ENCODE measurements around the gene ERP27.

The ERP27 gene

DNA sequence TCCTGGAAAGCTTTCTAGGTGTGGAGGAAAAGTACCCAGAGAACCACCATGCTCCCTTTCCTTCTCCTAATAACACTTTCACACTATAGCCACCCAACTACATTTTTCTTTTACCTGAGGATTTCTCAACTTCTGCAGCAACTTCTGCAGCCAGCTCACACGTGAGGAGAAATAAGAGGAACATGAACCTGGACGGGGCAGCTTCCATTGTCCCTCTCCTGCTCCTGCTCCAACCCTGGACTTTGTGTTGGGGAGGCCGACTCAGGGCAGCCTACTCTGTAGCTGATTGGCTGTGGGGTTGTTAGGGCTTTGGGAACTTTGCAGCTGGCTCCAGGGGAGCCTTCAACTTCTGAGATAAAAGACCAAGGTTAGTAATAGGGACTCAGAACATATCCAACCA is at the start of gene ERP27:
Gene ERP27 (minus strand): TSS at position 237 of the 400 bp plus-strand sequence. CDS start 29 bp downstream, at position 208.
- DNase-seq: no peak

DNA sequence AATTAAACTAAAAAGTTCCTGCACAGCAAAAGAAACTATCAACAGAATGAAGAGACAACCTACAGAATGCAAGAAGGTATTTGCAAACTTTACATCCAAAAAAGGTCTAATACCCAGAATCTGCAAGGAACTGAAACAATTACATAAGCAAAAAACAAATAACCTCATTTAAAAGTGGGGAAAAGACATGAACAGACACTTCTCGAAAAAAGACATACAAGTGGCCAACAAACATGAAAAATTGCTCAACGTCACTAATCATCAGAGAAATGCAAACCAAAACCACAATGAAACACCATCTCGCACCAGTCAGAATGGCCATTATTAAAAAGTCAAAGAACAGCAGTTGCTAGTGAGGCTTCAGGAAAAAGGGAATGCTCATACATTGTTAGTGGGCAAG is 49.7 kb upstream of the ERP27 start:
- DNase-seq: no peak

DNA sequence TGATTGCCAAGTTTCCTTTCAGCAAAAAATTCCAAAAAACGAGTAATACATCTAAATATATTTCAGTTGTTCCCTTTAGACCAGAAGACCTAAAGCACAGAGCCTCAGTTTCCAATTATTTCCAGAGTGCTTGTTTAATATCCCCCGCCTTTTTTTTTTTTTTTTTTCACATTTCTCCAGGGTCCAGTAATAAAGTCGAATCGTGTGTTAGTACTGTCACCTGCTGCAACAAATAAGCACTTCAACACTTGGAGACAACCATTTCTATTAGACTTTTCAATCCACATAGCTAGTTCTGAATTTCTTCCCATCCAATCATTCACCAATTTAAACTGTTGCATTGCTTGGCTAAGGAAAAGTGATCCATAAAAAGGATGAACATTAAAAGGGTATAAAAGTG is 48.1 kb upstream of the ERP27 start:
- DNase-seq: no peak

DNA sequence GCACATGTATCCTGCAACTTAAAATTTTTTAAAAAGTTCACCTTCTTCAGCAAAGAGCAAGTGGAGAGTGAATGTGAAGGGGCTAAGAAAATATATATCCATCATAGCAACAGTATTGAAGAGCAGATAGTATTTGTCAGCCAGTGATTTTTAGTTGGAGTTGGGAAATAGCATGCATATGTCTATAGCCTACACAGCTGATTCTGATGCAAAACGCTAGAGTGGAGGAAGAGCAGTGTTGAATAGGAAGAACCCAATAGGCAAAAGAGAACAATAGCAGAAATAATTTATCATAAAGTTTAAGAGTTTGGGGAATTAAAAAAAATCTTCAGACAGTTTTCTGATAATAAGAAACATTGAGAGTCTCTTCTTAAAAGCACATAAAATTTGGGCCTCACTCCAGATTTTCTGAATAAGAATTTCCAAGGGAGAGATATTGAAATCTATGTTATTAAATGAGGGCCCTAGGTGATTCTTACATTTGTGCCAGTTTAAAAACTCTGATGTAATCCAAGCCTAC is 46.5 kb upstream of the ERP27 start:
- DNase-seq: no peak

DNA sequence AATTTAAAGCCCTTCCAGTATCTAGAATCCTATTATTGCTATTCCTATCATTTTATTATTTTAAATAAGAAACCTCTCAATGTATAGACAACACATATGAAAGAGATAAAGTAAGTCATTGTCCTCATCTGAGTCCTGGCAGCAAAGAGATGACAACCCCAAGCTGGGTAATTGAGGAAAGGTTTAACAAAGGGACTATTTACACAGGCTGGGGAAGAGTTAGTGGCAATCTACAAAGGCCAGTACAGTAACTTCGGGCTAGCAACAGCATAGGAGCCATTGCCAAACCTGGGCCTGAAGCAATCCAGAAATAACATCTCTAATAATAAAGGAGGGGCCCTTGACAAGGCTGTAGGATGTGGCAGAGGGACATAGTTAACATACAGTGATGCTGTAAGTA is 45.7 kb upstream of the ERP27 start:
- no peak for DNase-seq

DNA sequence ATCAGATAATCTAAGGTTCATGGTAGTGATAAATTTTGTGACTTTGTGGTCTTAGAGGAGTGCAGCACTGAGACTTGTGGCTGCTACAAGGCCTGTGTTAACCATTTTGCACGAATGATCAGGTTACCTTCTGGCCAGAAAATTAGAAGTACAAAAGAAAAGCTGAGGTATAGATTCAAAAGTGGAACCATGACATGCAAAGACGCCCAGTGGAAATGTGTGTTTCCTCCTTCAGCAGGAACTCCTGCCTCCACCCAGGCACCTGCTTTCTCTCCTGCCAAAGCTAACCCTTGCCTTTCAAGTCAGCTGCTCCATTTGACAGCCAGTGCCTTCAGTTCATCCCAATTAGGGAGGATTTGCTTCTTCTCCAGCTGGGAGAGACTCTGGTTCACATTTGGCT is 44.7 kb upstream of the ERP27 start:
- no peak for DNase-seq

DNA sequence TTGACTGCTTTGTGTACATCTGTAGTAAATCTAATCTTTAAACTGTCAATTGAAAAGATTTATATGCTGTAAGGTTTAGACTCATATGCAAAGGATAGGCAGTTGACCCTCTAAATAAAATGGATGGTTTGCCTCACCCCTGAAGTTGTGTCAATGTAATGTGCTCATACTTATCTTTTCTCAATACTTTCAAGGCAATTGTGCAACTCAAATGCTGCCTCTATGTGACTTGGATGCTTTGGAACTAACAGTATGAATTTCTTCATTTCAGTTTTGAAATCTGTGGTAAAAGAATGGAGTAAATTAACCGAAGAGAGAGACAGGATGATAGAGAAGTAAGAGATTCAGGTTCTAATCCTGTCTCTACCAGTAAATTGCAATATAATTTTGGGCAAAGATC is 44.2 kb upstream of the ERP27 start:
- DNase-seq: no peak

DNA sequence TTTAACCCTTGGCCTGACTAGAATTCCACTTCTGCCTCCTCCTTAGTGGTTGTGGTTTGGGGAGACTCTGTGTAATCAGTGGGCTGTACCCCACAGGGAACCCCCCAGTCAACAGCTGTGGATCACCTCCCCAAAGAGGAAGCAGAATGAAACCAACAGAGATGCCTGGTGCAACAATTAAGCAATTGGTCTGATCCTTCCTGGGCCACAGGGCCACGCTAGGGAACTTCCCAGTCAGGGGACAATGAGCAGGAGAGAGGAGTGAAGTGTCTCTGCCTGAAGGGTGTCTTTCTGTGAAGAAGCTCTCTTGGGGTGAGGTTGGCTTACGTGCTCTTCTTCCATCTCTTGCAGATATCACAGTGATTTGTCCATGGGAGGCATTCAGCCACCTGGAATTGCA is 42.7 kb upstream of the ERP27 start:
- DNase-seq: no peak

DNA sequence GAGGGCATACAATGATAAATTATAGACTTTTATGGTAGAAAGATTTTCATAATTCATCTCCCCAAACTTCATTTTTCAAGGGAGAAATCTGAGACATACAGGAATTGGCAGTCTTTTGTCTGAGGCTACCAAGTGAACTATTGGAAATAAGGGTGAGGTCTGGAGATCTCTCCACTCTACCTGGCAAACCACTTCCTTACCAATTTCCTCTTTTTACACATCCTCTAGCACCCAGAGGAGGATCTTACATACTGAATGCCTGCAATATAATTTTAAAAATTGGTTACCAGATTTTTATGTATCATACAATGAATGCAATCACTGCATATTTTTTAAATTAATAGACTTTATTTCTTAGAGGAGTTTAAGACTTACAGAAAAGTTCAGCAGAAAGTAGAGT is 41.1 kb upstream of the ERP27 start:
- DNase-seq: no peak

DNA sequence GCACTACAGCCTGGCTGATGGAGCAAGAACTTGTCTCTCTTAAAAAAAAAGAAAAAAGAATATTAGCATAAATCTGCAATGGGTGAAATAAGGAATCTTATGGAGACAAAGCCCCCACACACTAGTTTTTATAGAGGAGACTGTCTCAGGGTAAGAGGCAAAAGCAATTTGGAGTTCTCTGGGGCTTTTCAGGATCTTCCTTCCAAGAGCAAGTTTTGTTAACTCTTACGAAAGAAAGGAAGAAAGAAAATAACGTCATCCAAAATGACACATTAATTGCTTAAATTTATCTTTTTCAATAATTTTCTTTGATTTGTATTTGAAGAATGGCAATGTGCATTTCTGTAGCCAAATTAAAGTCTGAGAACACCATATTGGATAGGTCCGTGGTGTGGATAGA is 38.3 kb upstream of the ERP27 start:
- no peak for DNase-seq

DNA sequence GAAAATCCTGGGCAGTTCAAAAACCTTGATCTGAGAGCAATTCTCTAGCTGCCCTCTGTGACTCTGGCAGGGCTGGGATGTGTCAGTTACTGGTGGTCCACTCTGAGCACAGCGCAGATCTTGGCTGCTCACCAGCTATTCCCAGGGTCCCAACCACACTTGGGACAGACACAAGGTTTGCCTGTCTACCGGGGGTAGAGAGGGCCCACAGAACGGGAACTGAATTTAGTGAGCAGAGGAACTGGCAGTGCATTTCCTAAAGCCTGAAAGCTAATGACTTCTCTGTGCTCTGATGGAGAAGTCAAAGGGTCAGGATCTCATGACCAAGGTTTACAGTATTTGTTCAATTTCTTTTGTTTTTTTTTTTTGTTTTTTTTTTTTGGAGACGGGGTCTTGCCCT is 37.1 kb upstream of the ERP27 start:
- no peak for DNase-seq

DNA sequence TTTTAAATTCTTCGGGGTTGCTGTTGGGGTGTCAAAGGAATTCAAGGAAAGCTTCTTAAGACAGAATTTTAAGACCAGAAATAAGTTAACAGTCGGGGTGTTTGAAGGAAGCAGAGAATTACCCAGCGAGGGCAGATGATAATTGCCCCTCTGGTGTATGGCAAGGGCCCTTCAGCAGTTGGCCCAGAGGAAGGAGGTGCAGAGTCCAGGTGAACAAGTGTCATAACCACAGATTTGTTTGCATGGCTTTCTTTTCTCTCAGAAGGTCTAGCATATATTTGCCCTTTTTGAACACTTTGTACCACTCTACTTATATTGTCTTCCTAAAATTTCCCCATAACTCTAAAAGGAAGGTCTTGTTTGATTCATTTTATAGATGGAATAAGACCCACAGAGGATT is 36.3 kb upstream of the ERP27 start:
- no peak for DNase-seq

DNA sequence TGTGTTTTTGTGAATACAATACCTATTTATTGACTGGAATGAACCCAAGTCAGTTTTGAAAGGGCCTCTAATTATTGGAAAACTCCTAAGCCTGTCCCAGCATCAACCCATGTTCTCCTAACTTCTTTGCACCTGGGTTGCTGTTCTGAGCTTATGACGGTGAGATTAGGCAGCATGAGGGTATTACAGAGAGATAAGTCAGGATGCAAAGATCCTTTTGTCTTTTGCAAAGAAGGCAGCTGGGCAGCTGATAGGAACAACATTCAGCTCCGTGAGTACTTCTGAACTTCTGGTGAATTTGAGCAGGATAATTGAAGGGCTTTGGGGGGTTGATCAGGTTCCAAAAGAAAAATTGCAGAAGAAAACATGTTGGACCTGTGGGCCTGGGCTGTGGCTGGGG is 34.5 kb upstream of the ERP27 start, which contains the start of gene PDE6H:
Gene PDE6H (plus strand): TSS at position 227 of the 400 bp plus-strand sequence. CDS start 4,971 bp downstream, outside the sequence.
- no peak for DNase-seq

DNA sequence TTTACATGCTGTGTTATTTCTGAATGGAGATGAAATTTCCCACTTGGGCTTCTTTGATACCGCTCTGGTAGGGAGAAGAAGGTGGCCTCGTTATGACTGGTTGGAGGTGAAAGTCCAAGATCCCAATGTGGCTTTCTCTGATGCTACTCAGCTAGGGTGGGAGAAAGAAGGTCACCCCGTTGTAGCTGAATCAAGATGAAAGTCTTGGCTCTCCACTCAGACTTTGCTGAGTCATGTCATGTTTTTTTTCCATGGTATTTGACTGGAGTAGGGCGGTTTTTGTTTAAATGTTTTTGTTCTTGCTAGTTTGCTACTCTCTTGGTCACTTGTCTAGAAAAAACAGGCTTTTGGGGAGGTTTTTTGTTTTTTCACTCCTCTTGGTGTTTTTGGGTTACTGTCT is 32.1 kb upstream of the ERP27 start:
- no peak for DNase-seq

DNA sequence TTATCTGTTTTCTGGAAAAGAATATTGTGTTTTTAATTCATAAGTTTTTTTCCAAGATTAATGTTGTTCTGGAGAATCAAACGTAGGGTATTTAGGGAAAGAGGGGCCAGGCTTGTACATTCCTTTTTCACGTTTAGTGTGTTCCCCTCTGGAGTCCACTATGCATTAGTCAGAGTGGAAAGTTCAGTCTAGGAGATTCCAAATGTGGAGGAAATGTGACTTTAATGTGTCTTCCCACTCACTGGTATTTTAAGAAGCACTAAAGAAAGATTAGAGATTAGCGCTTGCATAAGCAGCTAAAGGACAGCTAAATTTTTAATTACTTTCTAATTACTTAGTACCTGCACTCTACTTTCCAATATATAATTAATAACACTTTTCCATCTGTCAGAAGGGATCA is 30.1 kb upstream of the ERP27 start:
- no peak for DNase-seq

DNA sequence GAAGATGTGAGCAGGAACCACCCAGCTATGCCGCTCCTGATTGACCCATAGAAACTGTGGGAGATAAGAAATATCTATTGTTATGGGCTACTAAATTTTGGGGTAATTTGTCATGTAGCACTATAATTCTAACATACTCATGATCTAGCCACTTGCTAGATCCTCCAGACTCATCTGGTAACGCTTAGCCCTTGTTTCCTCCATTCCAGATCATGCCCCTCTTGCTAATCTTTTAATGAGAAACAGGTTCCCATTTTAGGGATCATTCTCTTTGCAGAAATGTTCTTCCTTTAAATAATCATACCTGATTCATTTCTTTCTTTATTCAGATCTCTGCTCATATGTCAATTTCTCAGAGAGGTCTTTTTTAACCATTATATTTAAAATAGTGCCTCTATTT is 26.9 kb upstream of the ERP27 start:
- DNase-seq: no peak

DNA sequence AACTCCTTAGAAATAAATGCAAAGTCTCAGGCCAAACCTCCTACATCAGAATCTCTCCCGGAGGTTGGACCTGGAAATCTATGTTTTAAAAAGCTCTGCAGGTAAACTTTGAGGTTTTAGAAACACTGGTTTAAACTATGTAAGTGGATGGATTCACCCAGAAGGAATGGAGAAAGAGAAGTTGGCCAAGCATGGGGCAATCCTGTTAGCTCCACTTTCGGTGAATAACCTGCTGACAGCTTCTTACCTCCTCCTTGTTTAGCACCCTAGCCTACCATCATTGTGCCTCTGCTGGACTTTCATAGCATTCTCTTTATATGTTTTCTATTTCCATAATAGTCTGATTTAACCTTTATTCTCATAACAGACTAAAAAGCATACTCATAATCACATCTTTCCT is 26.1 kb upstream of the ERP27 start:
- no peak for DNase-seq

DNA sequence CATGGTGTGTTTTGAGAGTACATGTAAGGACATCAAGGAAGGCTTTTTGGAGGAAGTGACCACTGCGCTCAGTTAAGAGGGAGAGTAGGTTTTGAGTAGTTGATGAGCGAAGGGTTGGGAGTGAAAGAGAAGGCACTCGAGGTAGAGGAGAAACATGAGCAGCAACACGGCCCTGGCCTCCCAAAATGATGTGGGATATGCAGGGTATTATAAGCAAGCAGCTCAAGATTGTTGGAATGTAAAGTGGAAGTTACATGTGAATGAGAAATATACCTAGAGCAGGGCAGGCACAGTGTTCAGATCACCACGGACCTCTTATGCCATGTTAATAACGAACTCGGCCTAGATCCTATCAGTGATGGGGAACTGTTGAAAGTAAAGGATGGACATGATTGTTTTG is 25.2 kb upstream of the ERP27 start:
- no peak for DNase-seq

DNA sequence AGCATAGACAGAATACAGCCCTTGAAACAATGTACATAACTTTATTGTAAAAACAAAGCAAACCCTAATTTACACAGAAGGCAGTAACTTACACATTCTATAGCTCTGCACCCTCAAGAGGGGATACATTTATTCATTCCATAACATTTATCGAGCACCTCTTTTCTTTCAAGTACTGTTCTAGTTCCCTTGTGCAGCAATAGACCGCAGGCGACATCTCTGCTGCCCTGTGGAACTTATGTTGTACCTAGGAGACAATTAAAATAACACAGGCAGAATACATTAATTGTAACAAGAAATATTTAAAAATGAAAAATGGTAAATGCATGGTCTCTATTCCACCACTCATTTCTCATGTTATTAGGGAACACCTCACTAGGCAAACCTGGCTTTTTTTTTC is 24.5 kb upstream of the ERP27 start:
- no peak for DNase-seq

DNA sequence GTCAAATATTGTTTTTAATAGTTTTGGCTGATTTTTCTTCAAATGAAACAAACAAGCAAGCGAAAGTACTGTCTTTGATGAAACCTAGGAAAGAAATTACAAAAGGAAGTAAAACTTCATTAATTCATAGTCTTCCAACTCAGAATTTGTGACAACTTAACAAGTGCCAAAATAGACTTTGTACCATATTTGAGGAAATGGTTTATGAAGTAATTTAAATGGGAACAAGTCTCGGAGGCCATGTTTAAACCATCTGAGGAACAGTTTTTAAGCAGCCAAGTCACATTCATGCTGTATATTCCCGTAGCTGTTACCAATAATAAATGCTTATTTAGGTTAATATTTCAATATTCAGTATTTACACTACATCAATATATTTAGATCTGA is 23.8 kb upstream of the ERP27 start:
- DNase-seq: no peak

DNA sequence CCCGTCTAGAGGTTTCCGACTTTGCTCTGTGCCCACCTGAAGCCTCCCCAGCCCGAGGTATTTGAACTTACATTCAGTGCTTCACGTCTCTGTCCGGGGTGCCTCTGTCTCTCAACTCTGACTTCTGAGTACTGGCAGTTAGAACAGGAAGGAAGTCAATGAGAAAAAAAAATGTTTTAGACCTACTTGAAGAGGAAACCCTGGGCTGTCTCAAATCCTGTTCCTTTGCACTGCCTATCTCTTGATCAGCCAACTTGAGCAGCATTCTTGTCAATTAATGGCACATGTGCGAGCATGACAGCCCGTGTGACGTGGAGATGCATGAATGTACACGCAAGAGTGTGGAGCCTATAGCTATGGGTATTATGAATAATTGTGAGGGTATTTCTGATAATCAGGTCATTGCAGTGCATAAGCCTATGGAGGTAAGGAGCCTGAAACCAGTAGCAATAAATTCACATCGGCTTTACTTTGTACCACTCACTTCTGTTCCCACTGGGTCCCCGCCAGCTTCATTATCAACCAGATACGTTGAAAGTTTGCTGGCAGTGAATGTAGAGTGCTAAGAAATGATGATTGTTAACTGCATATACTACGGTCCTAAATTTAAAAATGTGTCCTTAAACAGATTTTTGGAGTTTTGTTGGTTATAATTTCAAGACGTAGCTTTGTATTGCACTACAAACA is 23.3 kb upstream of the ERP27 start, which contains the start of gene ARHGDIB:
Gene ARHGDIB (minus strand): TSS at position 136 of the 687 bp plus-strand sequence. CDS start 10,889 bp downstream, outside the sequence.
- no peak for DNase-seq

DNA sequence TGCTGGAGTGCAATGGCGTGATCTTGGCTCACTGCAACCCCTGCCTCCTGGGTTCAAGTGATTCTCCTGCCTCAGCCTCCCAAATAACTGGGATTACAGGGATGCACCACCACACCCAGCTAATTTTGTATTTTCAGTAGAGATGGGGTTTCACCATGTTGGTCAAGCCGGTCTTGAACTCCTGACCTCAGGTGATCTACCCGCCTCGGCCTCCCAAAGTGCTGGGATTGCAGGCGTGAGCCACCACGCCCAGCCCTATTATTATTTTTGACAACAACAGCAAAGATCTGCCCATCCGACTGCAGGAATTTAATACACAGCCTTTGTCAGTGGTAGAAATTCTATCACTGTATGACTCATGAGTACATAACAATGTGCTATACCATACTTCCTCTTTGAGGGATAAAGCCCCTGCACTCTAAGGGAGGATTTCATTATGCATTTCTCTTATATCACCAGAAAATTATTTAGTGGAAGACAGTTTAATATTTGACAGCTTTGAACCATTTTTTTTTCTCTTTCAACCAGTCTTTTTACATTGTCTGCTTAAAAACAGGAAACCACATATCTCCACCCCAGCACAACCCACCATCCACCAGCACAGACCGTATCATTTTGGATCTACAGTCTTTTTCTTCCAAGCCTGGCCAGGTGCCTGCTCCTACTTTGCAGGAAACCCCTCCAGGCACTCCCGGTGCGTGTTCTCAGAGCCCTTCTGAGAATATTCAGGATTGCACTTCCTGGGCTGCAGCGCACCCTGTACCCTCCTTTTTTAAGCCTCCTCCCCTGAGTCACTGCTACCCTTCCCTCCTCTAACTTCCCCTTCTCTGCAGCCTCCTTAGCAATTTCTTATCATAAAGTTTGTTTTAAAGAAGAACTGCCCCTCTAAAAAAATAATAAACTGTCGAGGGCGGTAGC is 22.5 kb upstream of the ERP27 start:
- no peak for DNase-seq

DNA sequence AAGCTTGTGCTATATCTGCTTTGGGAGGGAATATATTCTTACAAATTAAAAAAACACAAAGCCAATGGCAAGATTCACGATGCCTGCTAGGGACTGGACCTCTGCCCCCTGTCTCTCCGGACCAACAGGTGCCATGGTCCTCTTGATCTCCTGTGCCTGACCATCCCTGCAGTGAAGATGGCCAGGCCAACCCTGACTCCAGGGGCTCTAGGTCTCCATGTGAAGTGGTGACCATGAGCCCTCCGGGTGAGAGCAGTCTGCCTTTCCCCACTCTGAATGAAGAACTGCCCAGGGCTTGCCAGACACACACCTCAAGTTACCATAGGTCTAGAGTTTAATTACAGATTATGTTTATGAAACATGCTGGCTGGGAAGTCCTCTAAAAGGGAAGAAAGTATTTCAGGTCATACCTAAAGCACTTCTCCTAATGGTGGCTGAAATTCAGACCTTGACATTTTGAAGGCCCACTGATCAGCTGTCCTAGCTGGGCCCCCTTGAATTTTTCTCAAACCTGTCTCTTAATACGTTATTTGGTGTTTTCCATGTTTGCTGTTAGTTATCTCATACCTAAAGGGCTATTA is 21.7 kb upstream of the ERP27 start:
- DNase-seq: no peak

DNA sequence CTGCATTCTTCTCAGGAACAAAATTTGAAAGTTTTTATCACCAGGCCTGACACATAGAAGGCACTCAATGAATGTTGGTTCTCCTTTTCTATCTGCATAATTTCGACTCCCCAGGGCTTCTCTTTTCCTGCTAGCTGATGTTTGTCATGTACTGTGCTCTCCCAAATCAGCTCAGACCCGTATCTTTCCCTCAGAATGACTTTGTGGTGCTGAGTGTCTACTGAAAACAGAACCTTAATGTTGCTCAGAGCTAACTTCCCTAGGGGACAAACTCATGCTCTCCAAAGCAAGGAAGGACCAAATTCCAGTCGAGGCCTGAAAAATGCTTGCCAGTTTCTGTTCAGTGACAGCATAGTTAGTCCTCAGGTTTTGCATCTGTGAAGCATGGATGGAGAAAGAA is 21.1 kb upstream of the ERP27 start:
- no peak for DNase-seq
